Measurements from ENCODE around the gene SAMD11.
A peak's percentile ranks its signal among the peaks of the same experiment; 100 is the strongest.

SAMD11 gene

DNA sequence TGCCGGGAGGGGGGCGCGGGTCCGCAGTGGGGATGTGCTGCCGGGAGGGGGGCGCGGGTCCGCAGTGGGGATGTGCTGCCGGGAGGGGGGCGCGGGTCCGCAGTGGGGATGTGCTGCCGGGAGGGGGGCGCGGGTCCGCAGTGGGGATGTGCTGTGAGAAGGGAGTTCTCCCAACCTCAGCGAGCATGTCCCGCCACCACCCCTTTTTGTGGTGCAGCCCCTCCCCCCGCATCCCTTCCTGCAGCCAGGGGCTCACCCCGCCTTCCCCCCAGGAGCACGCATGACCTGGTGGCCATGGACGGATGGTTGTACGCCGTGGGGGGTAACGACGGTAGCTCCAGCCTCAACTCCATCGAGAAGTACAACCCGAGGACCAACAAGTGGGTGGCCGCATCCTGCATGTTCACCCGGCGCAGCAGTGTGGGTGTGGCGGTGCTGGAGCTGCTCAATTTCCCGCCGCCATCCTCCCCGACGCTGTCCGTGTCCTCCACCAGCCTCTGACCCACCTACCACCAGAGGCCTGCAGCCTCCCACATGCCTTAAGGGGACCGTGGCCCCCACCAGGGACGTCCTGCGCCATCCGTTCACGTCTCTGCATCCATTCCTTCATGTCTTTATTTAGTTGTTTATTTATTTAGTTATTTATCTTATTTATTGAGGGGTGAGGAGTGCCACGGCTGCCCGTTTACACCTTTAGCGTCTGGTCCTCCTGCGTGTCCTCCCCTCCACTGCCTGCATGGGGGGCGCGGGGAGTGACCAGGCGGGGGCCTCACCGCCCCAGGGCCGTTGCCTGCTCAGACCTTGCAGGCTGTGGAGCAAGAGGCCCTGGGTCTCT, 41.2 kb downstream of the SAMD11 start:
- DNase-seq (ENCODE audit: low read depth, low spot score), result no peak
- H3K27me3 ChIP-seq (ENCODE audit: insufficient read depth, insufficient read length), result peaks cover 28% of the 10 kb centered on the region
- H3K4me3 ChIP-seq (ENCODE audit: insufficient read length, low read depth), result no peak overlapping the region
- H3K9me3 ChIP-seq (ENCODE audit: insufficient read depth, low read length), result no peaks in the 10 kb centered on the region
- peaks cover 31% of the 10 kb centered on the region for H3K36me3 ChIP-seq (ENCODE audit: insufficient read depth, insufficient read length, low read length)
- no peak overlapping the region for H3K9ac ChIP-seq (ENCODE audit: insufficient read length, low read depth)
- TF ChIP-seq ZNF274 (IDR thresholded peaks at IDR 0.05; ENCODE audit: low read depth, low read length), result no peak
- no peak for TF ChIP-seq YY1 (IDR thresholded peaks at IDR 0.05; ENCODE audit: insufficient read depth, insufficient read length)
- no peak for TF ChIP-seq SUZ12 (IDR thresholded peaks at IDR 0.05; ENCODE audit: extremely low read depth, insufficient read depth, insufficient read length)
- peaks cover 8% of the 10 kb centered on the region for H3K4me1 ChIP-seq (ENCODE audit: insufficient read depth, insufficient read length)

- no peak for DNase-seq (ENCODE audit: low read depth, low spot score)
- peaks cover 31% of the 10 kb centered on the region for H3K36me3 ChIP-seq (ENCODE audit: insufficient read depth, insufficient read length, low read length)
- H3K9ac ChIP-seq (ENCODE audit: insufficient read length, low read depth), result peak overlapping the region; percentile 79
- H3K9me3 ChIP-seq (ENCODE audit: insufficient read depth, low read length), result no peaks in the 10 kb centered on the region
- TF ChIP-seq SUZ12 (IDR thresholded peaks at IDR 0.05; ENCODE audit: extremely low read depth, insufficient read depth, insufficient read length) (no peak), ZNF274 (IDR thresholded peaks at IDR 0.05; ENCODE audit: low read depth, low read length) (no peak), YY1 (IDR thresholded peaks at IDR 0.05; ENCODE audit: insufficient read depth, insufficient read length) (no peak)
- no peak overlapping the region for H3K4me3 ChIP-seq (ENCODE audit: insufficient read length, low read depth)
- H3K4me1 ChIP-seq (ENCODE audit: insufficient read depth, insufficient read length), result peaks cover 12% of the 10 kb centered on the region
- H3K27me3 ChIP-seq (ENCODE audit: insufficient read depth, insufficient read length), result peaks cover 24% of the 10 kb centered on the region
Measured at GRCh38 chr1:965526-966134, 41.9 kb downstream of the SAMD11 start.

DNA sequence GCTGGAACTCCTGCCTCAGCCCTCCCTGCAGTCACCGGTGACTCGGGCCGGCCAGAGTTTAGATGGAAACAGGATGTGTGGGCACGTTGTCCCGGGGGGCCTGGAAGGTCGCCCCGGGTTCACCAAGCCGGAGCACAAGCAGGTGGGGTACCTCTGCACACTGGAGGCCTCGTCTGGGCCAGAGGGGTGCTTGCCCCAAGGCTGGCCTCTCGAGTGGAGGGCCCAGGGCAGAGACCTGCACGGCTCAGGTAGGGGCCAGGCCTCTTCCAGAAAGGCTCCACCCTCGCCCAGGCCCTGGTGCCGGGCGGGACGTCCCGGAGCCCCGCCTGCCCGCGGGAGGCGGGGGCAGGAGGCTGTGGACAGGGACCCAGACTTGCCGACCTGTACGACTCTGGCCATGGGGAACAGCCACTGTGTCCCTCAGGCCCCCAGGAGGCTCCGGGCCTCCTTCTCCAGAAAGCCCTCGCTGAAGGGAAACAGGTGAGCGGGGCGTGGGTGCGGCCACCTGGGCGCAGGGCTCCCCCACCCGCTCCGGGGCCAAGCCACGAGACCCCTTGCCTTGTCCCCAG, 42.5 kb downstream of the SAMD11 start, which contains the start of gene PLEKHN1:
PLEKHN1 (plus strand) TSS at position 348 of the 569 bp plus-strand sequence; CDS start at position 398, 50 bp downstream.
- H3K9me3 ChIP-seq (ENCODE audit: insufficient read depth, low read length), result no peaks in the 10 kb centered on the region
- H3K27me3 ChIP-seq (ENCODE audit: insufficient read depth, insufficient read length), result peaks cover 23% of the 10 kb centered on the region
- TF ChIP-seq ZNF274 (IDR thresholded peaks at IDR 0.05; ENCODE audit: low read depth, low read length), result no peak
- no peak for TF ChIP-seq YY1 (IDR thresholded peaks at IDR 0.05; ENCODE audit: insufficient read depth, insufficient read length)
- H3K9ac ChIP-seq (ENCODE audit: insufficient read length, low read depth), result peak within 1 kb of the TSS; percentile 79
- H3K4me1 ChIP-seq (ENCODE audit: insufficient read depth, insufficient read length), result peaks cover 12% of the 10 kb centered on the region
- peaks cover 31% of the 10 kb centered on the region for H3K36me3 ChIP-seq (ENCODE audit: insufficient read depth, insufficient read length, low read length)
- DNase-seq (ENCODE audit: low read depth, low spot score), result no peak
- peak within 1 kb of the TSS; percentile 63 for H3K4me3 ChIP-seq (ENCODE audit: insufficient read length, low read depth)

DNA sequence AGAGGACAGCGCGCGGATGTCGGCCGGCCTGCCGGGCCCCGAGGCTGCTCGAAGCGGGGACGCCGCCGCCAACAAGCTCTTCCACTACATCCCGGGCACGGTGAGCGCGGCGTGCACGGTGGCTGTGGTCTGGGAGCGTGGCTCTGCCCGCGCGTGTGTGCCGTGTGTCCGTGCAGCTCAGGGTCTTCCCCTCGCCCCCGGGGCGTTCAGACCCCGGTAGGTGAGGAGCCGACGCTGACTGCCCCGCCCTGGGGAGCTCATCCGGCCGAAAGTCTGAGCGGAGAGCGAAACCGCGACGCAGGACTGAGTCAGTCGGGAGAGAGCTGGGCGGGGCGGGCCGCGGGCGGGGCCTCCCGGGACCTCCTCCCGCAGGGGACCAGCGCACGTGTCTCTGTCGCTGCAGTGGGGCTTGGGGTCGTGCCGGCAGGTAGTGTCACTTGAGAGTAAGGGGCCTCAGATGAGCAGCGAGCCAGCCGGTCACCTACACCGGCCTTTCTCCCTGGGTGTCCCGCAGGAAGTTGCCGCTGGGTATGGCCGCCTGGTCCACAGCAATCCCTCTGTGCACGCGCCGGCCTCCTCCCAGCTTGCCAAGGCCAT, 43.1 kb downstream of the SAMD11 start:
- H3K27me3 ChIP-seq (ENCODE audit: insufficient read depth, insufficient read length), result peaks cover 18% of the 10 kb centered on the region
- peaks cover 8% of the 10 kb centered on the region for H3K4me1 ChIP-seq (ENCODE audit: insufficient read depth, insufficient read length)
- H3K9me3 ChIP-seq (ENCODE audit: insufficient read depth, low read length), result no peaks in the 10 kb centered on the region
- H3K4me3 ChIP-seq (ENCODE audit: insufficient read length, low read depth), result peak overlapping the region; percentile 63
- peak overlapping the region; percentile 79 for H3K9ac ChIP-seq (ENCODE audit: insufficient read length, low read depth)
- TF ChIP-seq SUZ12 (IDR thresholded peaks at IDR 0.05; ENCODE audit: extremely low read depth, insufficient read depth, insufficient read length), result no peak
- TF ChIP-seq ZNF274 (IDR thresholded peaks at IDR 0.05; ENCODE audit: low read depth, low read length), result no peak
- TF ChIP-seq YY1 (IDR thresholded peaks at IDR 0.05; ENCODE audit: insufficient read depth, insufficient read length), result no peak
- no peak for DNase-seq (ENCODE audit: low read depth, low spot score)
- H3K36me3 ChIP-seq (ENCODE audit: insufficient read depth, insufficient read length, low read length), result peaks cover 28% of the 10 kb centered on the region

GRCh38 chr1:967466-968343, 44.0 kb downstream of the SAMD11 start:
- no peak for DNase-seq (ENCODE audit: low read depth, low spot score)
- Histone ChIP-seq H3K27me3 (ENCODE audit: insufficient read depth, insufficient read length) (peaks cover 18% of the 10 kb centered on the region), H3K9me3 (ENCODE audit: insufficient read depth, low read length) (no peaks in the 10 kb centered on the region), H3K4me3 (ENCODE audit: insufficient read length, low read depth) (no peak overlapping the region), H3K36me3 (ENCODE audit: insufficient read depth, insufficient read length, low read length) (peaks cover 20% of the 10 kb centered on the region), H3K9ac (ENCODE audit: insufficient read length, low read depth) (no peak overlapping the region), H3K4me1 (ENCODE audit: insufficient read depth, insufficient read length) (peaks cover 8% of the 10 kb centered on the region)
- TF ChIP-seq SUZ12 (IDR thresholded peaks at IDR 0.05; ENCODE audit: extremely low read depth, insufficient read depth, insufficient read length) (no peak), YY1 (IDR thresholded peaks at IDR 0.05; ENCODE audit: insufficient read depth, insufficient read length) (no peak), ZNF274 (IDR thresholded peaks at IDR 0.05; ENCODE audit: low read depth, low read length) (no peak)

GRCh38 chr1:969260-969855, 45.6 kb downstream of the SAMD11 start:
- no peak for TF ChIP-seq YY1 (IDR thresholded peaks at IDR 0.05; ENCODE audit: insufficient read depth, insufficient read length)
- TF ChIP-seq ZNF274 (IDR thresholded peaks at IDR 0.05; ENCODE audit: low read depth, low read length), result no peak
- TF ChIP-seq SUZ12 (IDR thresholded peaks at IDR 0.05; ENCODE audit: extremely low read depth, insufficient read depth, insufficient read length), result no peak
- no peak for DNase-seq (ENCODE audit: low read depth, low spot score)
- Histone ChIP-seq H3K9ac (ENCODE audit: insufficient read length, low read depth) (no peak overlapping the region), H3K4me3 (ENCODE audit: insufficient read length, low read depth) (no peak overlapping the region), H3K4me1 (ENCODE audit: insufficient read depth, insufficient read length) (peaks cover 8% of the 10 kb centered on the region), H3K9me3 (ENCODE audit: insufficient read depth, low read length) (no peaks in the 10 kb centered on the region), H3K36me3 (ENCODE audit: insufficient read depth, insufficient read length, low read length) (peaks cover 5% of the 10 kb centered on the region), H3K27me3 (ENCODE audit: insufficient read depth, insufficient read length) (peaks cover 18% of the 10 kb centered on the region)
